Endothelial cell of umbilical vein (primary cell): ENCODE data around the gene CTBP2. TPM values are rescaled to one million over a fixed set of nuclear protein-coding genes. Genes with fewer than 3 reads are reported as not detected.

Experiments used
- BruUV-seq: library from RNA; stranded (reverse); fragments of 400-500 nt; replicated peaks from 2 replicates; lab custom pipeline; 2021; lab: Mats Ljungman, UMichigan
- CTCF ChIA-PET: fragments of 300-600, 350-600 bp; sonication (Branson Sonifier 250); formaldehyde crosslinking; loops from one replicate; lab custom pipeline; 2021; ENCODE audit warnings: antibody characterized with exemption, inconsistent platforms; lab: Charles Lee
- POLR2A ChIA-PET: fragments of 300-600, 350-600 bp; sonication (Branson Sonifier 250); formaldehyde crosslinking; loops from one replicate; lab custom pipeline; 2021; ENCODE audit warnings: antibody characterized with exemption, inconsistent platforms; lab: Charles Lee
- DNase-seq: peaks from one replicate; pipeline ENCODE4 v3.0.0-alpha.2; 2011; ENCODE audit warnings: low read depth, low spot score
- FAIRE-seq: peaks from 2 replicates; lab custom pipeline; 2011; peaks lifted over from hg19 to GRCh38; lab: Jason Lieb, UNC
- H2AFZ ChIP-seq: 2 replicates; pipeline ENCODE4 v1.6.0; 2012; ENCODE audit warnings: low read depth, low read length, control low read depth, inconsistent platforms
- H3K27ac ChIP-seq: 2 replicates; pipeline ENCODE4 v1.5.1; 2011; ENCODE audit warnings: low read depth, mild to moderate bottlenecking, control low read depth, low read length, moderate library complexity; ENCODE audit not compliant: insufficient read depth
- H3K27me3 ChIP-seq, 2 experiments: 2 replicates each; pipeline versions ENCODE4 v1.6.0 to v1.6.1; 2011; ENCODE audit warnings: low read length in 2 of 2, mixed read lengths in 1 of 2; ENCODE audit not compliant: control insufficient read depth in 2 of 2, insufficient read depth in 2 of 2
- H3K36me3 ChIP-seq, 2 experiments: 2 replicates in 1 of 2; 3 replicates in 1 of 2; pipeline ENCODE4 v1.5.1; 2011; ENCODE audit warnings: low read length in 2 of 2, mild to moderate bottlenecking in 1 of 2, moderate library complexity in 1 of 2; ENCODE audit not compliant: control insufficient read depth in 2 of 2, insufficient read depth in 2 of 2; ENCODE audit errors: extremely low read depth in 1 of 2
- H3K4me1 ChIP-seq: 3 replicates; pipeline ENCODE4 v1.5.1; 2011; ENCODE audit warnings: mild to moderate bottlenecking, low read length; ENCODE audit not compliant: control insufficient read depth, insufficient read depth; ENCODE audit errors: extremely low read depth
- H3K4me2 ChIP-seq: 2 replicates; pipeline ENCODE4 v1.6.1; 2011; ENCODE audit warnings: low read length, control low read depth, mixed read lengths; ENCODE audit not compliant: insufficient read depth
- H3K4me3 ChIP-seq, 3 experiments: fragments of 200-600 bp in 1 of 3; sonication (generic), shearing (Covaris generic) in 1 of 3; replicated peaks in 1 of 3; 2 replicates each; pipeline ENCODE4 v1.5.1; 2011 to 2016; ENCODE audit warnings: control low read depth in 3 of 3, low read length in 3 of 3, mild to moderate bottlenecking in 2 of 3, inconsistent platforms in 1 of 3, low read depth in 1 of 3, moderate library complexity in 1 of 3; ENCODE audit not compliant: insufficient read depth in 1 of 3
- H3K79me2 ChIP-seq: 2 replicates; pipeline ENCODE4 v1.6.0; 2012; ENCODE audit warnings: low read length, inconsistent platforms; ENCODE audit not compliant: control insufficient read depth, insufficient read depth
- H3K9ac ChIP-seq: replicated peaks from 2 replicates; pipeline ENCODE3; 2011; ENCODE audit warnings: low read length, control low read depth; ENCODE audit not compliant: insufficient read depth; ENCODE audit errors: extremely low read depth
- H3K9me1 ChIP-seq: replicated peaks from 3 replicates; pipeline ENCODE4 v1.6.0; 2011; ENCODE audit warnings: mild to moderate bottlenecking, low read length; ENCODE audit not compliant: control insufficient read depth, insufficient read depth; ENCODE audit errors: extremely low read depth
- H3K9me3 ChIP-seq: replicated peaks from 2 replicates; pipeline ENCODE4 v1.5.1; 2012; ENCODE audit warnings: low read length, inconsistent platforms; ENCODE audit not compliant: control insufficient read depth, insufficient read depth
- H4K20me1 ChIP-seq: replicated peaks from 2 replicates; pipeline ENCODE3; 2011; ENCODE audit warnings: mild to moderate bottlenecking, low read length; ENCODE audit not compliant: control insufficient read depth, insufficient read depth; ENCODE audit errors: extremely low read depth
- CTCF ChIP-seq, 2 donors: IDR thresholded peaks; 1 replicate in 1 of 2; 2 replicates in 1 of 2; pipeline ENCODE4 v1.5.1; 2011; ENCODE audit warnings: low read length in 2 of 2, mild to moderate bottlenecking in 2 of 2, moderate library complexity in 2 of 2, control low read depth in 1 of 2, inconsistent platforms in 1 of 2, low read depth in 1 of 2; ENCODE audit not compliant: insufficient read depth in 1 of 2; ENCODE audit errors: extremely low read depth in 1 of 2
- EZH2 ChIP-seq: IDR thresholded peaks from 2 replicates; pipeline ENCODE4 v1.6.1; 2012; ENCODE audit warnings: borderline replicate concordance, low read depth, mild to moderate bottlenecking, moderate library complexity, low read length, inconsistent platforms; ENCODE audit not compliant: severe bottlenecking
- FOS ChIP-seq: IDR thresholded peaks from 2 replicates; pipeline ENCODE4 v1.6.1; 2011; ENCODE audit warnings: mild to moderate bottlenecking, low read length, moderate library complexity, borderline replicate concordance; ENCODE audit not compliant: insufficient read depth
- GATA2 ChIP-seq: IDR thresholded peaks from 2 replicates; pipeline ENCODE4 v1.7.0; 2011; ENCODE audit warnings: low read depth, mild to moderate bottlenecking, moderate library complexity, mixed read lengths, low read length; ENCODE audit not compliant: insufficient read length, insufficient read depth
- JUN ChIP-seq: IDR thresholded peaks from 2 replicates; pipeline ENCODE4 v1.6.1; 2011; ENCODE audit warnings: borderline replicate concordance, low read depth; ENCODE audit not compliant: insufficient read length, insufficient read depth
- MAX ChIP-seq: IDR thresholded peaks from 2 replicates; pipeline ENCODE4 v1.6.1; 2011; ENCODE audit not compliant: insufficient read depth, insufficient read length
- MYC ChIP-seq: IDR thresholded peaks from one replicate; pipeline ENCODE4 v1.6.1; 2011; ENCODE audit warnings: mild to moderate bottlenecking, low read depth, low read length
- POLR2A ChIP-seq: IDR thresholded peaks from 2 replicates; pipeline ENCODE4 v1.6.1; 2012; ENCODE audit warnings: low read depth, mild to moderate bottlenecking, control low read depth, low read length
- POLR2AphosphoS5 ChIP-seq: IDR thresholded peaks from 2 replicates; pipeline ENCODE4 v1.6.1; 2012; ENCODE audit warnings: low read depth, mild to moderate bottlenecking, control low read depth, low read length, moderate library complexity; ENCODE audit not compliant: insufficient read depth
- dilution Hi-C: fragments of 300-500 bp; cut with MboI; formaldehyde crosslinking; loops from one replicate; pipeline ENCODE4 v1.15.0; 2019; ENCODE audit warnings: low sequenced_read_pairs; ENCODE audit not compliant: extremely low pct_ligation_motif_present
- intact Hi-C: fragments of 100-400 bp; cut with micrococcal nuclease; formaldehyde crosslinking; loops from one replicate; pipeline ENCODE4 v1.10.0; 2022
- polyA plus RNA-seq, 4 experiments: library from polyadenylated mRNA; depleted of rRNA in 3 of 4; stranded (reverse) in 3 of 4; unstranded in 1 of 4; fragments of >200 nt; gene quantifications; 2 replicates each; pipeline versions ENCODE4 v1.2.1 to v1.2.3, GENCODE V29; 2011 to 2012; ENCODE audit warnings: missing spikeins in 1 of 4
- total RNA-seq: library from RNA; stranded (reverse); gene quantifications from 2 replicates; pipeline ENCODE4 v1.2.3, GENCODE V29; 2021

The CTBP2 gene
- total and polyA plus RNA-seq, 2 donors (not counting 3 experiments of a cell fraction or from before 2014, with no cell fraction given), result 118 to 128 TPM

- no peak for TF ChIP-seq POLR2AphosphoS5
- TF ChIP-seq MAX, result no peak
- no peak for TF ChIP-seq EZH2
- no peak for TF ChIP-seq POLR2A
- TF ChIP-seq CTCF (IDR thresholded peaks at IDR 0.05; ENCODE audit: extremely low read depth in 1 of 2, insufficient read depth in 1 of 2, low read depth in 1 of 2, low read length in 2 of 2), result no peak
- TF ChIP-seq GATA2, result no peak
- TF ChIP-seq FOS, result no peak
- no peak for TF ChIP-seq JUN
- TF ChIP-seq MYC, result no peak
- Histone ChIP-seq H3K9ac (no peak overlapping the region), H3K4me3 (no peak overlapping the region), H3K4me1 (peaks cover 20% of the 10 kb centered on the region), H3K36me3 (peaks cover 4 to 31% of the 10 kb centered on the region in 2 experiments), H4K20me1 (peaks cover 3% of the 10 kb centered on the region), H3K79me2 (peaks cover 96% of the 10 kb centered on the region), H3K27ac (no peak overlapping the region), H3K27me3 (no peaks in the 10 kb centered on the region), H3K9me3 (no peaks in the 10 kb centered on the region), H2AFZ (no peak overlapping the region), H3K9me1 (no peaks in the 10 kb centered on the region), H3K4me2 (no peak overlapping the region)
- CTCF ChIA-PET, result no interaction called here
- intact Hi-C loops, result no loop called here
- DNase-seq, result no peak
- POLR2A ChIA-PET, result no interaction called here
- dilution Hi-C loops, result no loop called here
- BruUV-seq, result no TSS peak
- no peak for FAIRE-seq
These were observed 25.9 kb downstream of the CTBP2 start for GRCh38 chr10:125134483-125134848.
